ENCODE results near the gene OR8B2.
A peak's percentile ranks its signal among the peaks of the same experiment; 100 is the strongest.

Gene OR8B2, protein sequence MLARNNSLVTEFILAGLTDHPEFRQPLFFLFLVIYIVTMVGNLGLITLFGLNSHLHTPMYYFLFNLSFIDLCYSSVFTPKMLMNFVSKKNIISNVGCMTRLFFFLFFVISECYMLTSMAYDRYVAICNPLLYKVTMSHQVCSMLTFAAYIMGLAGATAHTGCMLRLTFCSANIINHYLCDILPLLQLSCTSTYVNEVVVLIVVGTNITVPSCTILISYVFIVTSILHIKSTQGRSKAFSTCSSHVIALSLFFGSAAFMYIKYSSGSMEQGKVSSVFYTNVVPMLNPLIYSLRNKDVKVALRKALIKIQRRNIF

DNA sequence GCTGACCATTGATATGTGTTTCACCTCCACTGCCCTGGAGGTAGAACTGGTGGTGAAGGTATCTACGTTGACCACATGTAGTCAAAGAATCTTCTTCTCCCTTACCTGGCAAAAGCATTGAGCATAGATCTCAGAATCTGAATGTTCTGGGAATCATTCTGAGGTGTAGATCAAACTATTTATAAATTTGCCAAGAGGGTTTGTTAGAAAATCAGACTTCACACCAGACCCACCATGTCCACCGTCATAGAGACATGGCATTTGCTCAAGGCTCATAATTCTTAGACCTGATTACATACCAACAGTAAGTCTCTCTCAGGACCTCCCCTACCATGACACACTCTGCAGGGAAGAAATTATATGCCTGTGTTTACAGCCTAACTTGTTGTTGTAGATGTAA lies at the start of gene OR8B2:
TSS of gene OR8B2 (minus strand) at position 101 of the 400 bp plus-strand sequence. CDS start 1,156 bp downstream, outside the sequence.
- TF ChIP-seq, protein P1, sequence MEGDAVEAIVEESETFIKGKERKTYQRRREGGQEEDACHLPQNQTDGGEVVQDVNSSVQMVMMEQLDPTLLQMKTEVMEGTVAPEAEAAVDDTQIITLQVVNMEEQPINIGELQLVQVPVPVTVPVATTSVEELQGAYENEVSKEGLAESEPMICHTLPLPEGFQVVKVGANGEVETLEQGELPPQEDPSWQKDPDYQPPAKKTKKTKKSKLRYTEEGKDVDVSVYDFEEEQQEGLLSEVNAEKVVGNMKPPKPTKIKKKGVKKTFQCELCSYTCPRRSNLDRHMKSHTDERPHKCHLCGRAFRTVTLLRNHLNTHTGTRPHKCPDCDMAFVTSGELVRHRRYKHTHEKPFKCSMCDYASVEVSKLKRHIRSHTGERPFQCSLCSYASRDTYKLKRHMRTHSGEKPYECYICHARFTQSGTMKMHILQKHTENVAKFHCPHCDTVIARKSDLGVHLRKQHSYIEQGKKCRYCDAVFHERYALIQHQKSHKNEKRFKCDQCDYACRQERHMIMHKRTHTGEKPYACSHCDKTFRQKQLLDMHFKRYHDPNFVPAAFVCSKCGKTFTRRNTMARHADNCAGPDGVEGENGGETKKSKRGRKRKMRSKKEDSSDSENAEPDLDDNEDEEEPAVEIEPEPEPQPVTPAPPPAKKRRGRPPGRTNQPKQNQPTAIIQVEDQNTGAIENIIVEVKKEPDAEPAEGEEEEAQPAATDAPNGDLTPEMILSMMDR (IDR thresholded peaks at IDR 0.05; ENCODE audit: extremely low read depth, insufficient read depth, missing control alignments) = no peak
- in situ Hi-C loops (cut with MboI; ENCODE audit: low pct_unique_long_range_greater_than_20kb, low sequenced_read_pairs, unreplicated experiment) = no loop called here
- DNase-seq (ENCODE audit: low spot score) = no peak

- DNase-seq (ENCODE audit: low spot score) = no peak
- in situ Hi-C loops (cut with MboI; ENCODE audit: low pct_unique_long_range_greater_than_20kb, low sequenced_read_pairs, unreplicated experiment) = no loop called here
- TF ChIP-seq, protein P1 (IDR thresholded peaks at IDR 0.05; ENCODE audit: extremely low read depth, insufficient read depth, missing control alignments) = no peak
Observed at GRCh38 chr11:124429599-124429998, 45.3 kb upstream of the OR8B2 start.

DNA sequence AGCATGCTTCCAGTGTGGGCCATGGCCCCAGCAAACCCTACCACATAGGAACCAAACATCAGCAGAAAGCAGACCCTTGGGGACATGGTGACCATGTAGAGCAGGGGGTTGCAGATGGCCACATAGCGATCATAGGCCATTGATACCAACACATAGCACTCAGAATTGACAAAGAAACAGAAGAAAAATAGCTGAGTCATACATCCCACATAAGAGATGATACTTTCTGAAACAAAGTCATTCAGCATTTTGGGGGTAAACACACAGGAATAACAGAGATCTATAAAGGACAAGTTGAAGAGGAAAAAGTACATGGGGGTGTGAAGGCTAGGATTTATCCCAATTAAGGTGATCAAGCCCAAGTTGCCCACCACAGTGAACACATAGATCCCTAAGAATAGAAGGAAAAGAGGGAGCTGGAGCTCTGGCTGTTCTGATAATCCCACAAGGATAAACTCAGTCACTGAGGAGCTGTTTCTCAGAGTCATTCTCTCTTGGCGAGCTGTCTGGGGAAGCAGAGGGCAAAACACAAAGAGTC lies 40.2 kb upstream of the OR8B2 start, which contains the start of gene OR8B4:
TSS of gene OR8B4 (minus strand) at position 488 of the 538 bp plus-strand sequence. CDS start at position 488, 0 bp downstream.
- DNase-seq (ENCODE audit: low spot score) = no peak
- in situ Hi-C loops (cut with MboI; ENCODE audit: low pct_unique_long_range_greater_than_20kb, low sequenced_read_pairs, unreplicated experiment) = loop anchor here (25.0 kb wide), 1 partner anchor 438 kb away; the partner anchor contains the start of gene ROBO3
- TF ChIP-seq, protein P1 (IDR thresholded peaks at IDR 0.05; ENCODE audit: extremely low read depth, insufficient read depth, missing control alignments) = no peak

DNA sequence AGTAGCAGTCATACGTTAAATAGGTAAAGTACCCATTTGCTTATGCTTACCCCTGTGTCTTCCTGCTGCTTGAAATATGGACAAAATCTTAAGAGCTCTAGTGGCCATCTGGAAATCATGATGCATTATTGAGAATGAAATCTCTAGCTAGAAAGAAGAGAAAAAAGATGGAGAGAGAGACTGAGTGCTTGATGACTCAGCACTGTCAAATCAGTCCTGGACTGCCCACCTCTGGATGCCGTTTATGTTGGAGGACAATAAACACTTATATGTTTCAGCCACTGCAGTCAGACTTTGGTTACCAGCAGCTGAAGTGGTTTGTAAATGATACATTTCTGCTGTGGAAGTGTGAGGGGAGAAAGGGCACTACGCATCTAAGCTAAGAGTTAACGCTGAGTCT lies 36.7 kb upstream of the OR8B2 start:
- in situ Hi-C loops (cut with MboI; ENCODE audit: low pct_unique_long_range_greater_than_20kb, low sequenced_read_pairs, unreplicated experiment) = loop anchor here (25.0 kb wide), 1 partner anchor 441 kb away; the partner anchor contains the start of gene ROBO3
- no peak for DNase-seq (ENCODE audit: low spot score)
- TF ChIP-seq, protein P1 (IDR thresholded peaks at IDR 0.05; ENCODE audit: extremely low read depth, insufficient read depth, missing control alignments) = no peak

- DNase-seq (ENCODE audit: low spot score) = no peak
- TF ChIP-seq, protein P1 (IDR thresholded peaks at IDR 0.05; ENCODE audit: extremely low read depth, insufficient read depth, missing control alignments) = peak; percentile 15
- in situ Hi-C loops (cut with MboI; ENCODE audit: low pct_unique_long_range_greater_than_20kb, low sequenced_read_pairs, unreplicated experiment) = loop anchor here (25.0 kb wide), 1 partner anchor 447 kb away; the partner anchor contains the start of gene ROBO3
Observed at GRCh38 chr11:124415356-124415923, 31.1 kb upstream of the OR8B2 start.

DNA sequence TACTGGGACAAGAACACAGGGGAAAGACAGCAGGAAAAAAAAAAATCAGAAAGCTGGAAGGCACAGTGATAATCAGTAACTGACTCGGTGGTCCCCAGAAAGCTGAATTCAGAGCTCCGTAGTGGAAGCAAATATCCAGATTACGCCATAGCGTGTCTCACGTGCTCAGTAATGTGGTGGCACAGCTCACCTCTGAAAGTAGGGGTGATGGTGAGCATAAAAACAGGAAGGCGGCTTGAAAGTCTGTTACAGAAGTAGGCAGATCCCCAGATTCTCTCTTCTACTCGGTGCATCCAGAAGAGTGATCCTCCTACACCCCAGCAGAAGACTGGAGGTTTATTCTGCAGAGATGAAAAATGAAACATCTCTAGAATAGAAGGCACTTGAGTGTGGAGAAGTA lies 25.6 kb upstream of the OR8B2 start:
- in situ Hi-C loops (cut with MboI; ENCODE audit: low pct_unique_long_range_greater_than_20kb, low sequenced_read_pairs, unreplicated experiment) = loop anchor here (10.0 to 25.0 kb wide), 2 partner anchors 175 to 452 kb away; partner anchors contain the start of gene ROBO3
- DNase-seq (ENCODE audit: low spot score) = no peak
- TF ChIP-seq, protein P1 (IDR thresholded peaks at IDR 0.05; ENCODE audit: extremely low read depth, insufficient read depth, missing control alignments) = no peak
